Brain microvascular endothelial cell (primary cell): Measurements from ENCODE around the gene GPR150.
"Not testable (repeated sequence)": the region's sequence is repeated elsewhere in the genome, so short reads cannot be mapped to it uniquely, and the experiment has no call there.

Source experiments
- DNase-seq: peaks from one replicate; pipeline ENCODE4 v3.0.0-alpha.2; 2020
- H3K27ac ChIP-seq: fragments of 250-450 bp; sonication (Bioruptor Pico); 2 replicates; pipeline ENCODE4 v1.5.1; 2020; ENCODE audit warnings: mild to moderate bottlenecking, moderate library complexity
- H3K27me3 ChIP-seq: fragments of 250-450 bp; sonication (Bioruptor Pico); replicated peaks from 2 replicates; pipeline ENCODE4 v1.5.1; 2020; ENCODE audit warnings: mild to moderate bottlenecking
- H3K36me3 ChIP-seq: fragments of 250-450 bp; sonication (Bioruptor Pico); replicated peaks from 2 replicates; pipeline ENCODE4 v1.5.1; 2020; ENCODE audit warnings: mild to moderate bottlenecking
- H3K4me3 ChIP-seq: 2 replicates; pipeline ENCODE4 v1.5.1; 2011; ENCODE audit warnings: low read depth, mild to moderate bottlenecking, control low read depth, low read length, moderate library complexity
- CTCF ChIP-seq: IDR thresholded peaks from 2 replicates; pipeline ENCODE4 v1.5.1; 2011; ENCODE audit warnings: low read depth, mild to moderate bottlenecking, moderate library complexity, low read length, control low read depth, inconsistent platforms; ENCODE audit errors: missing control alignments
- in situ Hi-C: cut with HindIII; loops from 2 replicates; pipeline ENCODE4 v1.10.0; 2017; ENCODE audit warnings: low sequenced_read_pairs, low pct_ligation_motif_present

The GPR150 gene

GRCh38 chr5:95631255-95631958, 11.5 kb downstream of the GPR150 start:
- DNase-seq, result peak; percentile 61
- in situ Hi-C loops, result no loop called here
- H3K4me3 ChIP-seq, result no peak overlapping the region
- no peaks in the 10 kb centered on the region for H3K27me3 ChIP-seq
- peak overlapping the region; percentile 53 for H3K27ac ChIP-seq
- H3K36me3 ChIP-seq, result no peaks in the 10 kb centered on the region
- no peak for TF ChIP-seq CTCF

GRCh38 chr5:95631991-95632675, 12.2 kb downstream of the GPR150 start:
- in situ Hi-C loops, result no loop called here
- Histone ChIP-seq H3K4me3 (no peak overlapping the region), H3K27ac (peak overlapping the region; percentile 53), H3K36me3 (no peaks in the 10 kb centered on the region), H3K27me3 (no peaks in the 10 kb centered on the region)
- peak; percentile 90 for DNase-seq
- TF ChIP-seq CTCF, result no peak

GRCh38 chr5:95632942-95633341, 13.1 kb downstream of the GPR150 start:
- H3K36me3 ChIP-seq, H3K4me3 ChIP-seq, H3K27me3 ChIP-seq, H3K27ac ChIP-seq, in situ Hi-C loops, DNase-seq: not testable (repeated sequence)

GRCh38 chr5:95633671-95634070, 13.8 kb downstream of the GPR150 start:
- Histone ChIP-seq H3K27ac (no peak overlapping the region), H3K36me3 (no peaks in the 10 kb centered on the region), H3K27me3 (no peaks in the 10 kb centered on the region), H3K4me3 (no peak overlapping the region)
- in situ Hi-C loops, result no loop called here
- no peak for TF ChIP-seq CTCF
- DNase-seq, result no peak

- in situ Hi-C loops, result no loop called here
- no peak for DNase-seq
- TF ChIP-seq CTCF, result no peak
- Histone ChIP-seq H3K4me3 (no peak overlapping the region), H3K36me3 (no peaks in the 10 kb centered on the region), H3K27ac (no peak overlapping the region), H3K27me3 (no peaks in the 10 kb centered on the region)
Observed at GRCh38 chr5:95634081-95634480, 14.2 kb downstream of the GPR150 start.

- H3K36me3 ChIP-seq, result no peaks in the 10 kb centered on the region
- no peak overlapping the region for H3K27ac ChIP-seq
- H3K4me3 ChIP-seq, result no peak overlapping the region
- TF ChIP-seq CTCF, result no peak
- in situ Hi-C loops, result no loop called here
- H3K27me3 ChIP-seq, result no peaks in the 10 kb centered on the region
- no peak for DNase-seq
Observed at GRCh38 chr5:95638632-95639031, 18.7 kb downstream of the GPR150 start.
